ENCODE measurements around the gene MESP2.
"Not testable (repeated sequence)": the region's sequence is repeated elsewhere in the genome, so short reads cannot be mapped to it uniquely, and the experiment has no call there.

Gene MESP2

GRCh38 chr15:89777782-89778380 is 1.7 kb downstream of the MESP2 start:
- H3K36me3 Mint-ChIP-seq (ENCODE audit: low read depth), result no peaks in the 10 kb centered on the region
- H3K9me3 Mint-ChIP-seq, result no peaks in the 10 kb centered on the region
- no peak for DNase-seq
- no peak overlapping the region for H3K27ac Mint-ChIP-seq
- peaks cover 79% of the 10 kb centered on the region for H3K27me3 Mint-ChIP-seq (ENCODE audit: low read depth, poor library complexity)
- peaks cover 5% of the 10 kb centered on the region for H3K4me1 Mint-ChIP-seq
- TF ChIP-seq CTCF (IDR thresholded peaks at IDR 0.05), result no peak
- H3K4me3 Mint-ChIP-seq, result no peak overlapping the region

GRCh38 chr15:89778861-89779260 is 2.7 kb downstream of the MESP2 start:
- Mint-ChIP-seq H3K9me3 (no peaks in the 10 kb centered on the region), H3K4me3 (no peak overlapping the region)

GRCh38 chr15:89780601-89781000 is 4.5 kb downstream of the MESP2 start:
- peaks cover 73% of the 10 kb centered on the region for H3K27me3 Mint-ChIP-seq (ENCODE audit: low read depth, poor library complexity)
- no peak for TF ChIP-seq CTCF (IDR thresholded peaks at IDR 0.05)
- H3K4me1 Mint-ChIP-seq, result peaks cover 14% of the 10 kb centered on the region
- H3K27ac Mint-ChIP-seq, result no peak overlapping the region
- no peak for DNase-seq
- H3K9me3 Mint-ChIP-seq, result peaks cover 3% of the 10 kb centered on the region
- no peaks in the 10 kb centered on the region for H3K36me3 Mint-ChIP-seq (ENCODE audit: low read depth)
- no peak overlapping the region for H3K4me3 Mint-ChIP-seq

More at GRCh38 chr15:89778861-89779260, 2.7 kb downstream of the MESP2 start:
- H3K4me1 Mint-ChIP-seq, result peaks cover 14% of the 10 kb centered on the region
- no peak for DNase-seq
- no peak for TF ChIP-seq CTCF (IDR thresholded peaks at IDR 0.05)
- H3K27me3 Mint-ChIP-seq (ENCODE audit: low read depth, poor library complexity), result peaks cover 81% of the 10 kb centered on the region
- no peaks in the 10 kb centered on the region for H3K36me3 Mint-ChIP-seq (ENCODE audit: low read depth)
- H3K27ac Mint-ChIP-seq, result no peak overlapping the region

GRCh38 chr15:89781055-89781454 is 4.9 kb downstream of the MESP2 start:
- Mint-ChIP-seq H3K27ac (no peak overlapping the region), H3K9me3 (peaks cover 7% of the 10 kb centered on the region), H3K36me3 (ENCODE audit: low read depth) (no peaks in the 10 kb centered on the region), H3K27me3 (ENCODE audit: low read depth, poor library complexity) (peaks cover 73% of the 10 kb centered on the region), H3K4me3 (no peak overlapping the region), H3K4me1 (peaks cover 14% of the 10 kb centered on the region)
- no peak for TF ChIP-seq CTCF (IDR thresholded peaks at IDR 0.05)
- no peak for DNase-seq

GRCh38 chr15:89781891-89782618 is 5.9 kb downstream of the MESP2 start:
- peaks cover 15% of the 10 kb centered on the region for H3K9me3 Mint-ChIP-seq
- DNase-seq, result no peak
- no peak overlapping the region for H3K27ac Mint-ChIP-seq
- H3K4me1 Mint-ChIP-seq, result peaks cover 14% of the 10 kb centered on the region
- peaks cover 74% of the 10 kb centered on the region for H3K27me3 Mint-ChIP-seq (ENCODE audit: low read depth, poor library complexity)
- H3K4me3 Mint-ChIP-seq, result no peak overlapping the region
- no peaks in the 10 kb centered on the region for H3K36me3 Mint-ChIP-seq (ENCODE audit: low read depth)
- no peak for TF ChIP-seq CTCF (IDR thresholded peaks at IDR 0.05)

GRCh38 chr15:89782619-89782950 is 6.5 kb downstream of the MESP2 start:
- Mint-ChIP-seq H3K9me3 (peaks cover 20% of the 10 kb centered on the region), H3K4me1 (peaks cover 14% of the 10 kb centered on the region), H3K27me3 (ENCODE audit: low read depth, poor library complexity) (peaks cover 68% of the 10 kb centered on the region)
- not testable (repeated sequence) for H3K4me3 Mint-ChIP-seq; DNase-seq; H3K36me3 Mint-ChIP-seq (ENCODE audit: low read depth); H3K27ac Mint-ChIP-seq

All from nephron progenitor cell (in vitro differentiated cells).